Measurements from ENCODE around the gene CACNA1E. TPM values are rescaled to one million over a fixed set of nuclear protein-coding genes. Genes with fewer than 3 reads are reported as not detected.

Gene CACNA1E
- total RNA-seq, 1 donor from 2014 or later = 0.88 TPM

GRCh38 chr1:181664543-181664942 lies 181.2 kb downstream of the CACNA1E start:
- intact Hi-C loops (cut with micrococcal nuclease) = no loop called here
- Histone ChIP-seq H3K36me3 (no peaks in the 10 kb centered on the region), H3K27me3 (ENCODE audit: low read depth) (peaks cover 40% of the 10 kb centered on the region), H3K27ac (replicated peaks) (no peak overlapping the region), H3K9me3 (replicated peaks) (no peaks in the 10 kb centered on the region), H3K4me1 (no peaks in the 10 kb centered on the region), H3K4me3 (no peak overlapping the region)
- no peak for DNase-seq
- TF ChIP-seq CTCF (IDR thresholded peaks at IDR 0.05; ENCODE audit: borderline replicate concordance) = no peak

GRCh38 chr1:181669246-181669645 lies 185.9 kb downstream of the CACNA1E start:
- no peaks in the 10 kb centered on the region for H3K4me1 ChIP-seq
- peaks cover 63% of the 10 kb centered on the region for H3K27me3 ChIP-seq (ENCODE audit: low read depth)
- H3K27ac ChIP-seq (replicated peaks) = no peak overlapping the region
- H3K4me3 ChIP-seq = no peak overlapping the region
- TF ChIP-seq CTCF (IDR thresholded peaks at IDR 0.05; ENCODE audit: borderline replicate concordance) = no peak
- H3K9me3 ChIP-seq (replicated peaks) = no peaks in the 10 kb centered on the region
- intact Hi-C loops (cut with micrococcal nuclease) = no loop called here
- H3K36me3 ChIP-seq = no peaks in the 10 kb centered on the region
- no peak for DNase-seq

- Histone ChIP-seq H3K9me3 (replicated peaks) (no peaks in the 10 kb centered on the region), H3K27me3 (ENCODE audit: low read depth) (peaks cover 89% of the 10 kb centered on the region), H3K36me3 (no peaks in the 10 kb centered on the region), H3K4me3 (no peak overlapping the region), H3K4me1 (no peaks in the 10 kb centered on the region), H3K27ac (replicated peaks) (no peak overlapping the region)
- intact Hi-C loops (cut with micrococcal nuclease) = loop anchor here (5.0 kb wide), 1 partner anchor 192 kb away; the partner anchor contains the start of gene CACNA1E
- no peak for DNase-seq
- TF ChIP-seq CTCF (IDR thresholded peaks at IDR 0.05; ENCODE audit: borderline replicate concordance) = no peak
Observed at GRCh38 chr1:181674617-181675016, 191.3 kb downstream of the CACNA1E start.

- no peak overlapping the region for H3K4me3 ChIP-seq
- no peaks in the 10 kb centered on the region for H3K36me3 ChIP-seq
- no peak for TF ChIP-seq CTCF (IDR thresholded peaks at IDR 0.05; ENCODE audit: borderline replicate concordance)
- H3K9me3 ChIP-seq (replicated peaks) = no peaks in the 10 kb centered on the region
- H3K27ac ChIP-seq (replicated peaks) = no peak overlapping the region
- intact Hi-C loops (cut with micrococcal nuclease) = loop anchor here (5.0 kb wide), 1 partner anchor 193 kb away; the partner anchor contains the start of gene CACNA1E
- H3K27me3 ChIP-seq (ENCODE audit: low read depth) = peaks cover 87% of the 10 kb centered on the region
- no peak for DNase-seq
- H3K4me1 ChIP-seq = no peaks in the 10 kb centered on the region
Observed at GRCh38 chr1:181675091-181675917, 192.0 kb downstream of the CACNA1E start.

GRCh38 chr1:181675918-181676190 lies 192.5 kb downstream of the CACNA1E start:
- TF ChIP-seq CTCF (IDR thresholded peaks at IDR 0.05; ENCODE audit: borderline replicate concordance) = no peak
- intact Hi-C loops (cut with micrococcal nuclease) = loop anchor here (5.0 kb wide), 1 partner anchor 194 kb away; the partner anchor contains the start of gene CACNA1E
- Histone ChIP-seq H3K36me3 (no peaks in the 10 kb centered on the region), H3K27ac (replicated peaks) (no peak overlapping the region), H3K9me3 (replicated peaks) (no peaks in the 10 kb centered on the region), H3K4me3 (no peak overlapping the region), H3K4me1 (no peaks in the 10 kb centered on the region), H3K27me3 (ENCODE audit: low read depth) (peaks cover 87% of the 10 kb centered on the region)
- DNase-seq = no peak
